Adrenal gland (tissue), 12 donors: ENCODE results near the gene TMEM116. TPM values are rescaled to one million over a fixed set of nuclear protein-coding genes. Genes with fewer than 3 reads are reported as not detected.

Source experiments
- DNase-seq, 7 donors: peaks; one replicate each; pipeline ENCODE4 v3.0.0-alpha.2; 2019 to 2020
- H3K27ac ChIP-seq, 5 donors: fragments of 200-600 bp; sonication (generic) in 4 of 5; 1 replicate in 3 of 5; 2 replicates in 2 of 5; pipeline versions ENCODE4 v1.5.1 to v1.8.0; 2016 to 2020; ENCODE audit warnings: mild to moderate bottlenecking in 1 of 5
- H3K27me3 ChIP-seq: fragments of 200-600 bp; 2 replicates; pipeline ENCODE4 v1.8.0; 2021
- H3K36me3 ChIP-seq, 2 donors: fragments of 200-600 bp; replicated peaks in 1 of 2; 1 replicate in 1 of 2; 2 replicates in 1 of 2; pipeline versions ENCODE4 v1.5.1 to v1.8.0; 2018 to 2022
- H3K4me1 ChIP-seq, 2 donors: fragments of 200-600 bp; replicated peaks in 1 of 2; 1 replicate in 1 of 2; 2 replicates in 1 of 2; pipeline versions ENCODE4 v1.5.1 to v1.8.0; 2018 to 2021
- H3K4me3 ChIP-seq, 4 donors: fragments of 200-600 bp; sonication (generic) in 3 of 4; one replicate each; pipeline ENCODE4 v1.5.1; 2016 to 2018
- H3K9me3 ChIP-seq, 3 donors: fragments of 200-600 bp; sonication (generic) in 1 of 3; replicated peaks in 1 of 3; 1 replicate in 2 of 3; 2 replicates in 1 of 3; pipeline versions ENCODE4 v1.5.1 to v1.8.0; 2016 to 2021
- POLR2A ChIP-seq, 2 donors: fragments of 450-650 bp; IDR thresholded peaks; one replicate each; pipeline ENCODE4 v1.6.1; 2017; ENCODE audit warnings: antibody characterized with exemption in 2 of 2, mild to moderate bottlenecking in 2 of 2, moderate library complexity in 1 of 2
- WGBS, 4 donors: extraction: QIAGEN DNeasy Blood & Tissue Kit in 2 of 4; methylation state at CpG; one replicate each; pipeline versions ENCODE4 v1.1.5 to v1.1.7; 2013 to 2017; 5-methylcytosine and 5-hydroxymethylcytosine counted together
- intact Hi-C, 2 donors: fragments of 100-400 bp; cut with DNase I; formaldehyde crosslinking; loops; one replicate each; pipeline versions ENCODE4 v1.14.1 to v1.15.0; 2022 to 2023
- polyA plus RNA-seq, 3 donors: library from polyadenylated mRNA; stranded (reverse); fragments of 200-250 nt in 2 of 3; fragments of 350-450 nt in 1 of 3; fragmentation: Illumina TruSeq in 1 of 3; extraction: RNeasy Lipid Tissue Mini Kit (QIAGEN cat#74804) in 1 of 3; gene quantifications; one replicate each; pipeline ENCODE4 v1.2.3, GENCODE V29; 2013 to 2014
- total RNA-seq, 9 donors: library from RNA; depleted of rRNA in 4 of 9; stranded (reverse); fragments of >200 nt in 4 of 9; fragments of 120-200 nt in 1 of 9; fragmentation: NEBNext Ultra II Directional in 1 of 9; extraction: Animal tissue kit (Norgen Biotek cat#: 25700) in 1 of 9; gene quantifications; one replicate each; pipeline versions ENCODE4 v1.1.0 to v1.2.4, GENCODE V29; 2013 to 2023
- TF ChIP-seq, protein P1 (sequence below), 6 experiments: fragments of 450-650 bp in 4 of 6; fragments of 200-600 bp in 2 of 6; sonication (generic) in 1 of 6; IDR thresholded peaks; 1 replicate in 5 of 6; 2 replicates in 1 of 6; pipeline versions ENCODE4 v1.5.1 to v1.8.0; 2016 to 2021; ENCODE audit warnings: antibody characterized with exemption in 6 of 6, mild to moderate bottlenecking in 2 of 6, moderate library complexity in 1 of 6
- donor health status: healthy with polysubstance abuse.
- donor health status: Bipolar disorder and iron deficiency.
- donor health status: DM: yes; HTN: yes; CAD: no.
- donor health status: DM: no; HTN: no; CAD: no.
- donor health status: DM: no; HTN: no; CAD: no.
- donor health status: DM: yes; HTN: yes; CAD: no.

The TMEM116 gene
- total and polyA plus RNA-seq, 12 donors: 6.3 to 32.4 (median 18.8) TPM

DNA sequence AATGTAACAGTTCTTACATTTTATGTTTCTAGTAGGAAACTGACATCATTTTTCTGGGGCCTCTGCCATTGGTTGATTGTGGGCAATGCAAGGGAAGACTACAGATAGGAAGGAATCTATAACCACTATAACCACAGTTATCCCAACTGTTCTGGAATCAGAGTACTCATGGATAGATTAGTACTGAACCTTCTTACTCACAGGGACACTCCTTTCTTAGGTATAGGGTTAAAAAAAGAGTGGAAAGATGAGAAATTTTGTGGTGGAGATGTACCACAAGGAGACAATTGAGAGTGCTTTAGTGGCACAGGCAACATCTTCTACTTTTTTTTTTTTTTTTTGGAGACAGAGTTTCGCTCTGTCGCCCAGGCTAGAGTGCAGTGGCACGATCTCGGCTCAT lies 21.0 kb downstream of the TMEM116 start:
- DNase-seq: no peak
- 90 to 96% (median 92%) methylated on average over 4 of the region's 4 CpGs for WGBS, 4 donors
- Histone ChIP-seq H3K9me3 (no peaks in the 10 kb centered on the region), H3K4me3 (no peak overlapping the region), H3K36me3 (no peaks in the 10 kb centered on the region), H3K4me1 (peaks cover 0 to 5% of the 10 kb centered on the region in 2 donors), H3K27ac (no peak overlapping the region), H3K27me3 (no peaks in the 10 kb centered on the region)
- intact Hi-C loops: no loop called here
- TF ChIP-seq, protein P1, sequence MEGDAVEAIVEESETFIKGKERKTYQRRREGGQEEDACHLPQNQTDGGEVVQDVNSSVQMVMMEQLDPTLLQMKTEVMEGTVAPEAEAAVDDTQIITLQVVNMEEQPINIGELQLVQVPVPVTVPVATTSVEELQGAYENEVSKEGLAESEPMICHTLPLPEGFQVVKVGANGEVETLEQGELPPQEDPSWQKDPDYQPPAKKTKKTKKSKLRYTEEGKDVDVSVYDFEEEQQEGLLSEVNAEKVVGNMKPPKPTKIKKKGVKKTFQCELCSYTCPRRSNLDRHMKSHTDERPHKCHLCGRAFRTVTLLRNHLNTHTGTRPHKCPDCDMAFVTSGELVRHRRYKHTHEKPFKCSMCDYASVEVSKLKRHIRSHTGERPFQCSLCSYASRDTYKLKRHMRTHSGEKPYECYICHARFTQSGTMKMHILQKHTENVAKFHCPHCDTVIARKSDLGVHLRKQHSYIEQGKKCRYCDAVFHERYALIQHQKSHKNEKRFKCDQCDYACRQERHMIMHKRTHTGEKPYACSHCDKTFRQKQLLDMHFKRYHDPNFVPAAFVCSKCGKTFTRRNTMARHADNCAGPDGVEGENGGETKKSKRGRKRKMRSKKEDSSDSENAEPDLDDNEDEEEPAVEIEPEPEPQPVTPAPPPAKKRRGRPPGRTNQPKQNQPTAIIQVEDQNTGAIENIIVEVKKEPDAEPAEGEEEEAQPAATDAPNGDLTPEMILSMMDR (IDR thresholded peaks at IDR 0.05): no peak
- TF ChIP-seq POLR2A (IDR thresholded peaks at IDR 0.05): no peak

DNA sequence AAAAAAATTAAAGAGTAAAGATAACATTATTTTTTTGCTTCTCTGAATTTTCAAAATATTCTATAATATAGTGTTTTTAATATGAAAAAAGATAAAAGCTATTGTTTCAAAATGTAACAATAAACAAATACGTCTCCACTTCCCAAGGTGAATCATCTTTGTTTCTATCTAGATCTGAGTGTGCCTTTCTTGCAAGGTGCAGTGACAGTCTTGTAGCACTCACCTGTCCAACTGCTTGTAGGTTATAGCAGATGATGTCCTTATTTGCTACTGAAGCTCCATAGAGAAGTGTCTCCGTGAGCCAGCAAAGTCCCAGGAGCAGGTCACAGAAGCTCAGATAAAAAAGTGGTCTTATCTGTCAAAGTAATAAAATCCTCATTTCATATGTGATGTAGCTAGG lies 21.4 kb downstream of the TMEM116 start:
- Histone ChIP-seq H3K9me3 (no peaks in the 10 kb centered on the region), H3K27me3 (no peaks in the 10 kb centered on the region), H3K4me1 (peaks cover 0 to 5% of the 10 kb centered on the region in 2 donors), H3K27ac (no peak overlapping the region), H3K4me3 (no peak overlapping the region), H3K36me3 (no peaks in the 10 kb centered on the region)
- DNase-seq: no peak
- TF ChIP-seq, protein P1 (IDR thresholded peaks at IDR 0.05): no peak
- no peak for TF ChIP-seq POLR2A (IDR thresholded peaks at IDR 0.05)
- WGBS, 4 donors: 74 to 100% (median 96%) methylated on average over 2 of the region's 2 CpGs
- intact Hi-C loops: no loop called here

DNA sequence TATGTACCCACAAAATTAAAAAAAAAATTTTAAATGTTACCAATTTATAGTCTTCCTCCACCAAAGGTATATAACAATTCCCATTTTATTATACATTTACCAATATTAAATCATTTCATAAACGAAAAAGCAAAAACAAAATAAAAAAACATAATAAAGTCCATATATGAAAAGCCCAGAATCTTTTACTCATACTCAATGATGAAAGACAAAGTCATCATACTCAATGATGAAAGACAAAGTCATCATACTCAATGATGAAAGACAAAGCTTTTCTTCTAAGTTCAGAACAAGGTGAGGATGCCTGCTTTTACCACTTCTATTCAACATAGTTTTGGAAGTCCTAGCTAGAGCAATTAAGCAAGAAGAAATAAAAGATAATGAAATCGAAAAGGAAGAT lies 28.1 kb downstream of the TMEM116 start:
- intact Hi-C loops: no loop called here
- H3K4me3 ChIP-seq: no peak overlapping the region
- no peaks in the 10 kb centered on the region for H3K9me3 ChIP-seq
- 85 to 88% (median 86%) methylated on average over 2 of the region's 2 CpGs for WGBS, 4 donors
- H3K36me3 ChIP-seq: no peaks in the 10 kb centered on the region
- no peaks in the 10 kb centered on the region for H3K4me1 ChIP-seq
- no peak overlapping the region for H3K27ac ChIP-seq
- no peak for DNase-seq
- no peaks in the 10 kb centered on the region for H3K27me3 ChIP-seq
- no peak for TF ChIP-seq POLR2A (IDR thresholded peaks at IDR 0.05)
- TF ChIP-seq, protein P1 (IDR thresholded peaks at IDR 0.05): no peak

DNA sequence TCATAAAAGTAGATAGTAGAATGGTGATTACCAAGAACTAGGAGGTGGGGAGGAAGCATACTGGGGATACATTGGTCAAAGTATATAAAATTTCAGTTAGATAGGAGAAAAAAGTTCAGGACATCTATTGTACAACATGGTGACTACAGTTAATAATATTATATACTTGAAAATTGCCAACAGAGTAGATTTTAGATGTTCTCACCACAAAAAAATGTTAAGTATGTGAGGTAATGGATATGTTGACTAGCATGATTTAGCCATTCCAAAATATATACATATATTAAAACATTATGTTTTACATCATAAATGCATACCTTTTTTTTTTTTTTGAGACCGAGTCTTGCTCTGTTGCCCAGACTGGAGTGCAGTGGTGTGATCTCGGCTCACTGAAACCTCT lies 31.0 kb downstream of the TMEM116 start:
- Histone ChIP-seq H3K4me1 (no peaks in the 10 kb centered on the region), H3K9me3 (no peaks in the 10 kb centered on the region), H3K36me3 (no peaks in the 10 kb centered on the region), H3K27ac (no peak overlapping the region), H3K27me3 (no peaks in the 10 kb centered on the region), H3K4me3 (no peak overlapping the region)
- intact Hi-C loops: no loop called here
- 85 to 98% (median 95%) methylated on average over 2 of the region's 2 CpGs for WGBS, 4 donors
- no peak for DNase-seq
- TF ChIP-seq, protein P1 (IDR thresholded peaks at IDR 0.05): no peak
- TF ChIP-seq POLR2A (IDR thresholded peaks at IDR 0.05): no peak
